Large intestine (tissue), 3 donors: Measurements from ENCODE around the gene NUDT16L1. TPM values are rescaled to one million over a fixed set of nuclear protein-coding genes. Genes with fewer than 3 reads are reported as not detected.

Experiments used
- DNase-seq, 2 donors: peaks; one replicate each; pipeline versions ENCODE4 v3.0.0 to v3.0.0-alpha.2; 2013
- H3K27ac ChIP-seq: one replicate; pipeline ENCODE4 v1.5.1; 2013; ENCODE audit warnings: low read length
- H3K27me3 ChIP-seq: 2 replicates; pipeline ENCODE4 v1.6.1; 2013; ENCODE audit warnings: low read length; ENCODE audit not compliant: control insufficient read depth, insufficient read depth
- H3K36me3 ChIP-seq: 2 replicates; pipeline ENCODE4 v1.6.1; 2013; ENCODE audit warnings: low read length; ENCODE audit not compliant: control insufficient read depth, insufficient read depth
- H3K4me1 ChIP-seq: one replicate; pipeline ENCODE4 v1.6.1; 2013; ENCODE audit warnings: low read length; ENCODE audit not compliant: control insufficient read depth, insufficient read depth
- H3K4me3 ChIP-seq: one replicate; pipeline ENCODE4 v1.5.1; 2013; ENCODE audit warnings: low read length
- H3K9me3 ChIP-seq: one replicate; pipeline ENCODE4 v1.6.1; 2013; ENCODE audit warnings: mild to moderate bottlenecking, low read depth, low read length, moderate library complexity; ENCODE audit not compliant: control insufficient read depth
- WGBS: methylation state at CpG from one replicate; pipeline ENCODE4 v1.1.5; 2013; ENCODE audit warnings: low lambda C conversion rate; ENCODE audit not compliant: insufficient coverage; 5-methylcytosine and 5-hydroxymethylcytosine counted together
- polyA plus RNA-seq: library from polyadenylated mRNA; unstranded; fragments of 120-200 nt; gene quantifications from one replicate; pipeline ENCODE4 v1.2.1, GENCODE V29; 2013

The NUDT16L1 gene
- polyA plus RNA-seq, 1 donor, result 42.5 TPM

DNA sequence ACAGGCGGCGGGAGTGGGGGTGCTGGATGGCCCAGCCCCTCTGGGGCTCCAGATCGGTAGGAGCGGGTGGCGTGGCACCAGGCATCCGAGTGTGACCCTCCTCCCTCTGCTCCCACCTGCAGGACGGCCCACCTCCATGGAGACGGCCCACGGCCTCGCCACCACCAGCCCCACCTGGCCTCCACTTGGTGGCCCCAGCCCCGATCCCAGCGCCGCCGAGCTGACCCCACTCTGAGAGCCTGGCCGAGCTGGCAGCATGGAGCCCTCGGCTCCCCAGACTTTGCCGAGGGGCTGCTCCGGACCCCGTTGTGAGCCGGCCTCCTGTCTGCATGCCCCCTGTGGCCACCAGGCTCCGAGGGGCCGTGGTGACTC is 4.7 kb upstream of the NUDT16L1 start:
- H3K27ac ChIP-seq, result no peak overlapping the region
- H3K4me1 ChIP-seq, result peaks cover 7% of the 10 kb centered on the region
- no peaks in the 10 kb centered on the region for H3K27me3 ChIP-seq
- DNase-seq, result no peak
- H3K9me3 ChIP-seq, result peaks cover 10% of the 10 kb centered on the region
- H3K36me3 ChIP-seq, result peaks cover 65% of the 10 kb centered on the region
- H3K4me3 ChIP-seq, result no peak overlapping the region
- WGBS, result no CpG with 5 or more reads among the region's 22 CpGs

DNA sequence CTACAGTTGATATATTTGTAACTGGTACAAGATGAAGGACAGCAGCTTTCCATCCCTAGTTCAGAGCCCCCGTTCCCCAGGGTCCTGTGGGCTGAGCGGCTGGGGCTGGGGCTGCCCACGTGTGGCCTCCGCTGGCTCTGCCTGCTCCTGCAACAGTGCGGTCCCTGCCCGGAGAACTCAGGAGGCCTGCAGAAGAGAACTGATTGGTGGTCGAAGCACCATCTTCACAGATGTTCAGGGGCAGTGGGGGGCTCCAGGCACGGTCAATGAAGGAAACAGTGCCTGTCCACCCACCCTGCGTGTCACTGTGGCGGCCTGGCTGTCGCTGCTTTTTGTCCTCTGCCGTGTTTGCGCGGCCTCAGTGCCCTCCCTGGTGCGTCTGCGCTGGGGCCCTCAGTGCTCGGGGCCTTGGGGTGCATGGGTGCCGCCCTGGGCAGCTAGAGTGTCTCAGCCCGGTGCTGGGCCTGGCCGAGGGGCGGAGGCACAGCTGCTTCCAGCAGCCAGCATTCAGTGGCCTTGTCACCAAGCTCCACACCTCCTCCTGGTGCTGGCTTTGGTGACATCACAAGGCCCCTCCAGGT is 4.2 kb upstream of the NUDT16L1 start:
- Histone ChIP-seq H3K36me3 (peaks cover 60% of the 10 kb centered on the region), H3K4me1 (peaks cover 7% of the 10 kb centered on the region), H3K27me3 (no peaks in the 10 kb centered on the region), H3K27ac (no peak overlapping the region), H3K4me3 (no peak overlapping the region), H3K9me3 (peaks cover 9% of the 10 kb centered on the region)
- DNase-seq, result no peak
- WGBS, result no CpG with 5 or more reads among the region's 21 CpGs

DNA sequence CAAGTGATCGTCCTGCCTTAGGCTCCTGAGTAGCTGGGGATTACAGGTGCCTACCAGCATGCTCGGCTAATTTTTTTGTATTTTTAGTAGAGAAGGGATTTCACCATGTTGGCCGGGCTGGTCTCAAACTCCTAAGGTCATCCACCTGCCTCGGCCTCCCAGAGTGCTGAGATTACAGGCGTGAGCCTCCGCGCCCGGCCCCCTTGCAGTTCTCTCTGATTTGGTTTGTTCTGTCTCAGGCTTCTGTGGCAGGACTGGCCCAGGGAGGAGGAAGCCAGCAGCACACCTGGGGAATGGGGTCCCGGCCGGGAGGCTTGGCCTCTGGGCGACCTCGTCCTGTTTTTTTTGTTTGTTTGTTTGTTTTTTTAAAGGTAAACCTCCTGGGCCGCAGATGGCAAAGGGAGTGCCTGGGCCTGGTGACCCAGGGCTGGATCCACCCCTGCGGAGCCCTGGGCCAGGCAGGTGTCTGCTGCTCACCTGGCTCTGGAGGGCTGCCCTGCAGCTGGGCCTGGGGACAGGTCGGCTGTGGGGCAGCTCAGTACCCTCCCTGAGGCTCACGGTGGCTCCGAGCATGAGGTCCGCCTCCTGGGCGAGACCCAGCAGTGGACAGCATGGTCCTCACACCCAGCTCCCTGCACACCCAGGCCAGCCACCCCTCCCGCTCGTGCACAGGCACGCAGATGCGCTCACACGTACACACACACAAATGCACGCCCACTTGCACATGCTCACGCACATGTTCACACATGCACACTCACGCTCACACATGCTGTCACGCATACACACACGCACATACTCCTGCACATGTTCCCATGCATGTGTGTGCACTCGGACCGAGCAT is 3.3 kb upstream of the NUDT16L1 start:
- peaks cover 55% of the 10 kb centered on the region for H3K36me3 ChIP-seq
- H3K9me3 ChIP-seq, result peaks cover 6% of the 10 kb centered on the region
- H3K27ac ChIP-seq, result no peak overlapping the region
- no peaks in the 10 kb centered on the region for H3K27me3 ChIP-seq
- no CpG with 5 or more reads among the region's 31 CpGs for WGBS
- DNase-seq, result no peak
- peaks cover 12% of the 10 kb centered on the region for H3K4me1 ChIP-seq
- H3K4me3 ChIP-seq, result no peak overlapping the region

DNA sequence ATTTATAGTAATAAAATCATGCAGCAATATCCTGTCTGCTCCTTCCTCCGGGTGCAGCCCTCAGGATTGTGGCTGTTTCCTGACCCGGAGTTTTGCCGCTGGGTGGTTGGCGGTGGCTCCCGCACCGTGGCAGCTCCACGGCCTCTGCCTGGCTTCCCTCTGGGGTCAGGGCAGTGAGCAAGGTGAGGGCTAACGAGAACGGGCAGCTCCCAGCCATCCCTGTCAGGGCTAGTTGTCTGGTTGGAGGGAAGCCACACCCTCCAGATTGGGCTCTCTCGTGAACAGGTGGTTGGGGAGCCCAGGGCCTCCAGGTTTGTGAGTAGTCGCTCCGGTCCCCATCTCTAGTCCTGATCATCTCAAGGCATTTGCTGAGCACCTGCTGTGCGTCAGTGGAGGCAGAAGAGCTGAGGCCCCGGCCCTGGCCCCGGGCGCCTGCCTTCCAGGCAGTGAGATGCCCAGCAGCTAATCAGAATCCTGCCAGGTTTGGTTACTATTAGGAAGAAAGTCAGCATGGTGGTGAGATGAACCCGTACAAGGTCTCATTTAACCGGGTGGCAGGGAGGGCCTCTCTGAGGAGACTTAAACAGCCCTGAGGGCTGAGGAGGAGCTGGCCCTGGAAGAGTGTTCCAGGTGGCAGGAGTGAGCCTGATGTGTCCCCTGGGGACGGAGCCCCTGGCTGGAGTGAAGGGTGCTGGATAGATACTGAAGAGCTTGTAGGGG is 2.3 kb upstream of the NUDT16L1 start:
- Histone ChIP-seq H3K27ac (no peak overlapping the region), H3K27me3 (no peaks in the 10 kb centered on the region), H3K4me3 (no peak overlapping the region), H3K9me3 (peaks cover 6% of the 10 kb centered on the region), H3K36me3 (peaks cover 55% of the 10 kb centered on the region), H3K4me1 (peaks cover 21% of the 10 kb centered on the region)
- WGBS, result 100% methylated on average over 1 of the region's 19 CpGs
- no peak for DNase-seq

DNA sequence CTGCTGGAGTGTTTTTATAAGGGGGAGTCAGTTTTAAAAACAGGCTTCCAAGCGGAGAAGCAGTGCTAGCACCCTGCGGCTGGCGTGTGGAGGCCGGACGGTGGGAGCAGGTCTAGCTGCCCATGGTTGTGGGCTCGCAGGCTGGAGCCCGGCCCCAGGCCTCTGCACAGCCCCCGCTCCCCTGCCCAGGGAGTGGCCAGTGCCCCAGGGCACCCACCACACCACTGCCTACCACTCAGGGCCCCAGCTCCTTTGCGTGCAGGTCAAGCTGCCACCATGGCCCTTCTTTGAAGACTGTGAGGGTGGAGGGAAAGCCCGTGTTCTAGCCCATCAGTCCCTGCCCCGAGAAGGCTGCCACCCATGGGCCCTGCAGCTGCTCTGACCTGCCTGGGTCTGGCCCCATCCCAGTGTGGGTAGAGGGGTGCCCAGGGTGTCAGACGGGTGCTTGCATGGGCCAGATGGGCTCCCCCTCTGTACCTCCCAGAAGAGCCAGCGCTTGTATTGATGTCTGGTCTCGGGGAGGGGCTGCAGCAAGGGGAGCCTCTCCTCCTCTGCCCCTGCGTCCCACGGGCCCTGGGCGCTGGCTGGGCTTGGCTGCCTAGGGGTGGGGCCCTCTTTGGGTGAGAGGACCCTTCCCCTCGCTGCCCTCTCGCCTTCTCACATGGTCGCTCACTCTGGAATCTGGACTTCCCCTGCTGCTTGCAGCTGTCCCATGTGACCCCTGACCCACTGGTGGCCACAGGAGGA is 1.5 kb upstream of the NUDT16L1 start:
- no peak for DNase-seq
- Histone ChIP-seq H3K4me1 (peaks cover 29% of the 10 kb centered on the region), H3K27ac (no peak overlapping the region), H3K27me3 (no peaks in the 10 kb centered on the region), H3K9me3 (peaks cover 6% of the 10 kb centered on the region), H3K4me3 (no peak overlapping the region), H3K36me3 (peaks cover 55% of the 10 kb centered on the region)
- no CpG with 5 or more reads among the region's 20 CpGs for WGBS

DNA sequence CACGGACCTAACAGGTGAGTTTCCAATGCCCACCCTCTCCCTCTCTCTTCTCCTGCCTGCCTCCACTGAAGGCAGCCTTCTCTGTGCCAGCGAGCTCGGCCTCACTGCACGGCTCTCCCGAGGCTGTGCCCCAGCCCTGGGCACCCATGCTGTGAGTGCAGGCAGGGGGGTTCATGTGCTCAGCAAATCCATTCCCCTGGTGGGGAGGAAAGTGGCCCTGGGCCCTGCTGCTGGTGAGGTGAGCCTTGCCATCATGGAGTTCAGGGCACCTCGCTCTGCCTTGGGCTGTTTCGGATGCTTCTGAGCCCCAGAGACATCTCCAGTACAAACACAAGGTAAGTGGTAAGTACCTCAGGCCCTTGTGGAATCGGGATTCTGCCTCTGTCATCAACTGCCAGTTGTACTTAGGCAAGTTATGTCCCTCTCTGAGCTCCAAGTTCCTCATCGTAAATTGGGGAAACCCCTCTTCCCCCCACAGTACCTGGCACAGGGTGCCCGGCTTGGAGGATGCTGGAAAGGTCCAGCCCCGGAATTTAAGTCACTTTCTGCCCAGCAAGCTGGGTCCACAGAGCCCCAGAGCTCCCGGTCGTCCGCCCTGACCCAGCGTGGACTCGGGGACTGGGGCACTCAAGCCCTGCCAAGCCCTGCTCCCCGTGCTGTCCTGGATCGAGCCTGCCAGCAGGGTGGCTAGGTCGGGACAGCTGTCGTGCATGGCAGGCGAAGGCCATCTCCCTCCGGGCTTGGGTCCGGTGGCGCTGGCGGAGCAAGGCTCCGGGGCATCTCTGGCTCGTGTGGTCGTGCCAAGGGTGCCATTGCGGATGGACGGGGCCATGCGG is 684 bp upstream of the NUDT16L1 start:
- Histone ChIP-seq H3K27me3 (no peaks in the 10 kb centered on the region), H3K27ac (peak overlapping the region; percentile 55), H3K36me3 (peaks cover 56% of the 10 kb centered on the region), H3K9me3 (peaks cover 6% of the 10 kb centered on the region), H3K4me1 (peaks cover 29% of the 10 kb centered on the region), H3K4me3 (peak overlapping the region; percentile 65)
- WGBS, result no CpG with 5 or more reads among the region's 31 CpGs
- no peak for DNase-seq

DNA sequence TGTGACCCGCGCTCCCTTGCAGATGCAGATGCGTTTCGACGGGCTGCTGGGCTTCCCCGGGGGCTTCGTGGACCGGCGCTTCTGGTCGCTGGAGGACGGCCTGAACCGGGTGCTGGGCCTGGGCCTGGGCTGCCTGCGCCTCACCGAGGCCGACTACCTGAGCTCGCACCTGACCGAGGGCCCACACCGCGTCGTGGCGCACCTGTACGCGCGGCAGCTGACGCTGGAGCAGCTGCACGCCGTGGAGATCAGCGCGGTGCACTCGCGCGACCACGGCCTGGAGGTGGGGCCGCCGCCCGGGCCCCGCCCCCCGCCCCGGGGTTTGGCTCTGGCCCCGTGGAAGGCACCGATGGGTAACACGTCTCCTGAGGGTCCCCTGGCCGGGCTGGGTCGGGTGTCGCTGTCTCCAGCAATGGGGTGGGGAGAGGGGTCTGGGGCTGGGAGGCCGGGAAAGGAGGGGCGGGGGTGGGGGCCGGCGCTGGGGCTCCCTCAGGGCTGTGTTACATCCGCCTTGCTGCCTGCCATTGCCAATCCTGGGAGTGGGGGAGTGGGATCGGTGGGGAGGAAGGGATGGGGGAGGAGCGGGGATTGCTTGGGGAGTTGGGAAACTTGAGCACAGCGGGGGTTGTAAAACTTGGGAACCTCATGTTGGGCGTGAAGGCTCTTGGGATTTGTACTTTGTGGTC is 737 bp downstream of the NUDT16L1 start:
- Histone ChIP-seq H3K9me3 (peaks cover 5% of the 10 kb centered on the region), H3K27me3 (no peaks in the 10 kb centered on the region), H3K36me3 (peaks cover 56% of the 10 kb centered on the region), H3K4me3 (peak overlapping the region; percentile 78), H3K27ac (peak overlapping the region; percentile 83), H3K4me1 (peaks cover 29% of the 10 kb centered on the region)
- WGBS, result no CpG with 5 or more reads among the region's 54 CpGs
- peak; percentile 57 to 68 for DNase-seq

DNA sequence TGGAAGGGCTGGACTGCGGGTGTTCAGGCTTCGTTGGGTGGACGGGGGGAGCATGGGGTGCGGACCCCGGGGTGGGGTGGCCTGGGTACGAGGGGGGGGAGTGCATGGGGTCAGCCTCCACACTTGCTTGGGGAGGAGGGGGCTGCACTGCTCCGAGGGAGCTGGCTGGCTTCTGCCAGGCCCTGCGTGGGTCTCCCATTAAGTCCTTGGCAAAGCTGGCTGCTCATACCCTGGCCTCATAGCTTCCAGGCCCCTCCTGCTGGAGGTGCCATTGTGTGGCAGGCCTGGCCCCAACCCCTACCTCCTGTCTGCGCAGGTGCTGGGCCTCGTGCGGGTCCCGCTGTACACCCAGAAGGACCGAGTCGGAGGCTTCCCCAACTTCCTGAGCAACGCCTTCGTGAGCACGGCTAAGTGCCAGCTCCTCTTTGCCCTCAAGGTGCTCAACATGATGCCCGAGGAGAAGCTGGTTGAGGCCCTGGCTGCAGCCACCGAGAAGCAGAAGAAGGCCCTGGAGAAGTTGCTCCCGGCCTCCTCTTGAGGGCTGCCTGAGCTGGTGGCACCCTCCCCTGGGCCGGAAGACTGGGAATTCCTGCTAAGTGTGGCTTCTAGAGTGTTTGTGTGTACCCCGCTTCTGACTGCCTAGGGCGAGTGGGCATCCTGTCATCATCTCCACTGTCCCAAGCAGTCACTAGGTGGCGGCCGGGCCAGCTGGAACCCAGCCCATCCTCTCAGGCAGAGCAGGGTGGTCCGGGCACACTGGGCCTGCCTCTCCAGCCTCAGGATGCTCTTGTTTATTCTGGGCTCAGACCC is 1.5 kb downstream of the NUDT16L1 start:
- DNase-seq, result no peak
- no CpG with 5 or more reads among the region's 26 CpGs for WGBS
- Histone ChIP-seq H3K4me1 (peaks cover 29% of the 10 kb centered on the region), H3K36me3 (peaks cover 58% of the 10 kb centered on the region), H3K9me3 (peaks cover 3% of the 10 kb centered on the region), H3K27ac (peak overlapping the region; percentile 43), H3K4me3 (peak overlapping the region; percentile 78), H3K27me3 (no peaks in the 10 kb centered on the region)
